ENCODE measurements around the gene MSLN. TPM values are rescaled to one million over a fixed set of nuclear protein-coding genes. Genes with fewer than 3 reads are reported as not detected.

MSLN gene
- total and polyA plus RNA-seq, 2 of the 13 experiments (the other 11 are each of a cell fraction or from before 2014, with no cell fraction given): 2.0 to 2.3 TPM

- no peak for TF ChIP-seq ZNF598 (CRISPR knock-in tag; IDR thresholded peaks at IDR 0.05; ENCODE audit: borderline replicate concordance)
- no peak for TF ChIP-seq ZNF574 (CRISPR knock-in tag; IDR thresholded peaks at IDR 0.05)
- TF ChIP-seq POLR2AphosphoS2 (IDR thresholded peaks at IDR 0.05; ENCODE audit: low read depth, low read length): no peak
- no peak for TF ChIP-seq SAFB2 (CRISPR knock-in tag; IDR thresholded peaks at IDR 0.05; ENCODE audit: borderline replicate concordance, low read depth)
- TF ChIP-seq BCL6 (CRISPR knock-in tag; IDR thresholded peaks at IDR 0.05): 0 out of 2 replicates have a peak, but pooled peaks have one; percentile 10
- TF ChIP-seq ZBTB7B (CRISPR knock-in tag; IDR thresholded peaks at IDR 0.05): peak; percentile 38; the same call in 1 of the 2 replicates
- TF ChIP-seq SRY (CRISPR knock-in tag; IDR thresholded peaks at IDR 0.05): no peak
- TF ChIP-seq ZNF296 (CRISPR knock-in tag; conservative IDR thresholded peaks at IDR 0.05): no peak
- TF ChIP-seq ZNF564 (CRISPR knock-in tag; IDR thresholded peaks at IDR 0.05): no peak
- TF ChIP-seq ZNF724P (CRISPR knock-in tag; IDR thresholded peaks at IDR 0.05; ENCODE audit: borderline replicate concordance): no peak
- TF ChIP-seq AFF4 (CRISPR knock-in tag; IDR thresholded peaks at IDR 0.05): no peak
- peak; percentile 32; the same call in 1 of the 2 replicates for TF ChIP-seq ZNF350 (CRISPR knock-in tag; IDR thresholded peaks at IDR 0.05; ENCODE audit: borderline replicate concordance, low read depth)
- no peak for TF ChIP-seq ARID2 (CRISPR knock-in tag; IDR thresholded peaks at IDR 0.05; ENCODE audit: borderline replicate concordance)
- TF ChIP-seq ZNF749 (CRISPR knock-in tag; IDR thresholded peaks at IDR 0.05; ENCODE audit: borderline replicate concordance): no peak
- TF ChIP-seq JDP2 (CRISPR knock-in tag; IDR thresholded peaks at IDR 0.05; ENCODE audit: borderline replicate concordance): no peak
- no peak for TF ChIP-seq GRHL1 (CRISPR knock-in tag; conservative IDR thresholded peaks at IDR 0.05)
- 0 out of 2 replicates have a peak, but pooled peaks have one; percentile 79 for TF ChIP-seq PCBP1 (IDR thresholded peaks at IDR 0.05; ENCODE audit: borderline replicate concordance, low read depth, low read length)
- TF ChIP-seq SALL1 (CRISPR knock-in tag; IDR thresholded peaks at IDR 0.05): peak; percentile 19; the same call in 1 of the 2 replicates
- no peak for TF ChIP-seq MXI1 (IDR thresholded peaks at IDR 0.05; ENCODE audit: borderline replicate concordance, low read depth, low read length)
- TF ChIP-seq ZSCAN31 (CRISPR knock-in tag; IDR thresholded peaks at IDR 0.05; ENCODE audit: low read depth): 0 out of 2 replicates have a peak, but pooled peaks have one; percentile 7
- no peak for TF ChIP-seq ZFP62 (CRISPR knock-in tag; IDR thresholded peaks at IDR 0.05)
These were observed 44.4 kb upstream of the MSLN start (continued) for GRCh38 chr16:716200-716568.

Data from HepG2 (cell line).